ENCODE data around the gene TRPM5.

The TRPM5 gene

GRCh38 chr11:2402890-2403645 is 41.2 kb downstream of the TRPM5 start:
- no peak for DNase-seq (ENCODE audit: low read depth in 2 of 2)

- no peak for DNase-seq (ENCODE audit: low read depth in 2 of 2)
Measured at GRCh38 chr11:2402106-2402505, 42.2 kb downstream of the TRPM5 start.

GRCh38 chr11:2401436-2401984 is 42.8 kb downstream of the TRPM5 start:
- no peak for DNase-seq (ENCODE audit: low read depth in 2 of 2)

- DNase-seq (ENCODE audit: low read depth in 2 of 2) = no peak
Measured at GRCh38 chr11:2400762-2401435, 43.4 kb downstream of the TRPM5 start.

- peak; percentile 97 to 99 for DNase-seq (ENCODE audit: low read depth in 2 of 2)
Measured at GRCh38 chr11:2400069-2400761, 44.1 kb downstream of the TRPM5 start, which contains the start of gene TSSC4. TSSC4 (plus strand) TSS chr11:2400750; CDS start chr11:2402634, 1,884 bp downstream.

GRCh38 chr11:2399488-2400068 is 44.7 kb downstream of the TRPM5 start:
- DNase-seq (ENCODE audit: low read depth in 2 of 2) = no peak

GRCh38 chr11:2398664-2399355 is 45.5 kb downstream of the TRPM5 start:
- DNase-seq (ENCODE audit: low read depth in 2 of 2) = no peak

- no peak for DNase-seq (ENCODE audit: low read depth in 2 of 2)
Measured at GRCh38 chr11:2397005-2397404, 47.3 kb downstream of the TRPM5 start.

GRCh38 chr11:2396471-2396870 is 47.8 kb downstream of the TRPM5 start:
- DNase-seq (ENCODE audit: low read depth in 2 of 2) = no peak

- no peak for DNase-seq (ENCODE audit: low read depth in 2 of 2)
Measured at GRCh38 chr11:2395856-2396255, 48.5 kb downstream of the TRPM5 start.

GRCh38 chr11:2395211-2395730 is 49.0 kb downstream of the TRPM5 start:
- DNase-seq (ENCODE audit: low read depth in 2 of 2) = no peak

GRCh38 chr11:2394818-2395105 is 49.6 kb downstream of the TRPM5 start:
- no peak for DNase-seq (ENCODE audit: low read depth in 2 of 2)

All from stimulated activated CD8-positive, alpha-beta memory T cell treated with anti-CD3 and anti-CD28 coated beads, Interleukin-7, amount 100 ng/mL, for 1 hour (primary cell).